Subcutaneous adipose tissue (tissue), 4 donors: Measurements from ENCODE around the gene MGAT5. TPM values are rescaled to one million over a fixed set of nuclear protein-coding genes. Genes with fewer than 3 reads are reported as not detected.

ENCODE experiments used
- CTCF ChIP-seq: fragments of 450-650 bp; IDR thresholded peaks from one replicate; pipeline ENCODE4 v1.5.1; 2016; ENCODE audit warnings: low read depth, mild to moderate bottlenecking, control low read depth, antibody characterized with exemption, moderate library complexity
- total RNA-seq, 4 donors: library from RNA; depleted of rRNA; stranded (reverse); fragments of >200 nt; gene quantifications; one replicate each; pipeline ENCODE4 v1.1.0, GENCODE V29; 2016

MGAT5 gene
- total RNA-seq, 4 donors from 2014 or later, result 22.0 to 42.8 (median 32.2) TPM

- no peak for TF ChIP-seq CTCF
Observed at GRCh38 chr2:134287323-134287722, 33.5 kb downstream of the MGAT5 start.

- no peak for TF ChIP-seq CTCF
Observed at GRCh38 chr2:134288814-134289213, 34.9 kb downstream of the MGAT5 start.

- TF ChIP-seq CTCF, result no peak
Observed at GRCh38 chr2:134289225-134289624, 35.4 kb downstream of the MGAT5 start.

- TF ChIP-seq CTCF, result no peak
Observed at GRCh38 chr2:134290358-134290757, 36.5 kb downstream of the MGAT5 start.

GRCh38 chr2:134292514-134292913, 38.6 kb downstream of the MGAT5 start:
- TF ChIP-seq CTCF, result no peak

- TF ChIP-seq CTCF, result no peak
Observed at GRCh38 chr2:134293719-134294537, 40.1 kb downstream of the MGAT5 start.

GRCh38 chr2:134295441-134295840, 41.6 kb downstream of the MGAT5 start:
- TF ChIP-seq CTCF, result no peak
